ENCODE results near the gene TRMT2A.

Gene TRMT2A

GRCh38 chr22:20111689-20112622 is 5.1 kb downstream of the TRMT2A start:
- H3K27ac ChIP-seq: peak overlapping the region; percentile 16; the same call in 1 of the 2 replicates
- H3K4me2 ChIP-seq: no peak overlapping the region
- no peaks in the 10 kb centered on the region for H4K20me1 ChIP-seq (ENCODE audit: insufficient read depth)
- no peak overlapping the region for H3K4me3 ChIP-seq (IDR thresholded peaks at IDR 0.05; ENCODE audit: insufficient read depth, low read depth, low read length)
- H3K4me1 ChIP-seq (ENCODE audit: low read depth, poor library complexity, severe bottlenecking): peaks cover 8% of the 10 kb centered on the region
- H3K79me2 ChIP-seq (ENCODE audit: insufficient read depth, low read depth): peaks cover 23% of the 10 kb centered on the region
- H3K9ac ChIP-seq: no peak overlapping the region; the same call in 1 of the 2 replicates
- no peaks in the 10 kb centered on the region for H3K36me3 ChIP-seq (ENCODE audit: insufficient read depth)
- no peak for TF ChIP-seq CTCF (conservative IDR thresholded peaks at IDR 0.05; ENCODE audit: low read depth, low read length)
- no peaks in the 10 kb centered on the region for H3K27me3 ChIP-seq (ENCODE audit: insufficient read depth, low read depth)
- H2AFZ ChIP-seq (ENCODE audit: low read depth): no peak overlapping the region

GRCh38 chr22:20111045-20111688 is 5.9 kb downstream of the TRMT2A start:
- Histone ChIP-seq H4K20me1 (ENCODE audit: insufficient read depth) (no peaks in the 10 kb centered on the region), H3K27ac (no peak overlapping the region; the same call in 1 of the 2 replicates), H3K9ac (no peak overlapping the region)

GRCh38 chr22:20110359-20110985 is 6.6 kb downstream of the TRMT2A start:
- H3K9ac ChIP-seq: no peak overlapping the region
- no peaks in the 10 kb centered on the region for H3K36me3 ChIP-seq (ENCODE audit: insufficient read depth)

More at GRCh38 chr22:20111045-20111688, 5.9 kb downstream of the TRMT2A start:
- H3K27me3 ChIP-seq (ENCODE audit: insufficient read depth, low read depth): no peaks in the 10 kb centered on the region
- peaks cover 7% of the 10 kb centered on the region for H3K4me1 ChIP-seq (ENCODE audit: low read depth, poor library complexity, severe bottlenecking)
- H3K4me3 ChIP-seq (IDR thresholded peaks at IDR 0.05; ENCODE audit: insufficient read depth, low read depth, low read length): no peak overlapping the region
- H3K4me2 ChIP-seq: no peak overlapping the region
- no peaks in the 10 kb centered on the region for H3K36me3 ChIP-seq (ENCODE audit: insufficient read depth)
- peak; percentile 58 for TF ChIP-seq CTCF (conservative IDR thresholded peaks at IDR 0.05; ENCODE audit: low read depth, low read length)
- H3K79me2 ChIP-seq (ENCODE audit: insufficient read depth, low read depth): peaks cover 15% of the 10 kb centered on the region
- no peak overlapping the region for H2AFZ ChIP-seq (ENCODE audit: low read depth)

More at GRCh38 chr22:20110359-20110985, 6.6 kb downstream of the TRMT2A start:
- H3K27me3 ChIP-seq (ENCODE audit: insufficient read depth, low read depth): no peaks in the 10 kb centered on the region
- H2AFZ ChIP-seq (ENCODE audit: low read depth): no peak overlapping the region
- H3K4me1 ChIP-seq (ENCODE audit: low read depth, poor library complexity, severe bottlenecking): no peaks in the 10 kb centered on the region
- H3K4me3 ChIP-seq (IDR thresholded peaks at IDR 0.05; ENCODE audit: insufficient read depth, low read depth, low read length): no peak overlapping the region
- H3K27ac ChIP-seq: no peak overlapping the region; the same call in 1 of the 2 replicates
- peaks cover 8% of the 10 kb centered on the region; the same call in 1 of the 2 replicates for H3K79me2 ChIP-seq (ENCODE audit: insufficient read depth, low read depth)
- no peak for TF ChIP-seq CTCF (conservative IDR thresholded peaks at IDR 0.05; ENCODE audit: low read depth, low read length)
- no peak overlapping the region for H3K4me2 ChIP-seq
- no peaks in the 10 kb centered on the region for H4K20me1 ChIP-seq (ENCODE audit: insufficient read depth)

All from KMS-11 (cell line).